Right ventricle myocardium inferior (tissue), 1 donor: Measurements from ENCODE around the gene RIF1. TPM values are rescaled to one million over a fixed set of nuclear protein-coding genes. Genes with fewer than 3 reads are reported as not detected.

Experiments used
- ATAC-seq: fragments of 200-7000 bp; cut with Tn5 transposase; one replicate; pipeline ENCODE4 v1.9.1; 2020; ENCODE audit warnings: mild to moderate bottlenecking, moderate library complexity
- DNase-seq: peaks from one replicate; pipeline ENCODE4 v3.0.0; 2021; ENCODE audit errors: missing footprints
- intact Hi-C: fragments of 100-400 bp; cut with DNase I; formaldehyde crosslinking; loops from one replicate; pipeline ENCODE4 v1.11.0; 2022
- long read RNA-seq: library from polyadenylated mRNA; unstranded; transcript quantifications from one replicate; pipeline ENCODE4 v2.0.0, GENCODE V29; 2021
- total RNA-seq: library from RNA; stranded (reverse); fragmentation: NEBNext Ultra II Directional; extraction: Animal tissue kit (Norgen Biotek cat#: 25700); gene quantifications from one replicate; pipeline ENCODE4 v1.2.1, GENCODE V29; 2021
- donor health status: DM: no; HTN: yes; CAD: no; lungs with severe emphysema.

Gene RIF1
- total RNA-seq: 12.7 TPM
- long read RNA-seq, partial matches to known transcripts: 1 of 1 reads
- long read RNA-seq, other reads (novel, unspliced or antisense): 0 of 1 reads

- intact Hi-C loops: loop anchor here (10.0 kb wide), 1 partner anchor 115 kb away; no protein-coding TSS in a partner anchor
- ATAC-seq (peak; percentile 99), DNase-seq (peak; percentile 95)
Measured at GRCh38 chr2:151409601-151410484, at the start of gene RIF1. Gene RIF1 (plus strand): TSS chr2:151409902. CDS start chr2:151410424, 522 bp downstream.

GRCh38 chr2:151361674-151362370 lies 47.9 kb upstream of the RIF1 start:
- no peak for ATAC-seq
- DNase-seq: no peak
- intact Hi-C loops: no loop called here

GRCh38 chr2:151363709-151364108 lies 46.0 kb upstream of the RIF1 start:
- ATAC-seq: peak; percentile 95
- intact Hi-C loops: no loop called here
- DNase-seq: peak; percentile 81

GRCh38 chr2:151367571-151367970 lies 42.1 kb upstream of the RIF1 start:
- ATAC-seq: no peak
- no peak for DNase-seq
- intact Hi-C loops: no loop called here

- no peak for DNase-seq
- no peak for ATAC-seq
- intact Hi-C loops: no loop called here
Measured at GRCh38 chr2:151374436-151374835, 35.3 kb upstream of the RIF1 start.

- intact Hi-C loops: no loop called here
- DNase-seq: no peak
- ATAC-seq: no peak
Measured at GRCh38 chr2:151379169-151379568, 30.5 kb upstream of the RIF1 start.

GRCh38 chr2:151380580-151381235 lies 29.0 kb upstream of the RIF1 start:
- no peak for ATAC-seq
- intact Hi-C loops: no loop called here
- DNase-seq: no peak

- DNase-seq (no peak), ATAC-seq (no peak)
- intact Hi-C loops: no loop called here
Measured at GRCh38 chr2:151381266-151381665, 28.4 kb upstream of the RIF1 start.

GRCh38 chr2:151388011-151388410 lies 21.7 kb upstream of the RIF1 start:
- no peak for ATAC-seq
- intact Hi-C loops: no loop called here
- no peak for DNase-seq

- ATAC-seq (no peak), DNase-seq (no peak)
- intact Hi-C loops: no loop called here
Measured at GRCh38 chr2:151391436-151391835, 18.3 kb upstream of the RIF1 start.

- ATAC-seq: no peak
- intact Hi-C loops: no loop called here
- no peak for DNase-seq
Measured at GRCh38 chr2:151394509-151394908, 15.2 kb upstream of the RIF1 start.

- ATAC-seq (no peak), DNase-seq (no peak)
- intact Hi-C loops: no loop called here
Measured at GRCh38 chr2:151395509-151396374, 14.0 kb upstream of the RIF1 start.

GRCh38 chr2:151399981-151400380 lies 9.7 kb upstream of the RIF1 start:
- ATAC-seq (no peak), DNase-seq (no peak)
- intact Hi-C loops: no loop called here

- no peak for DNase-seq
- ATAC-seq: no peak
- intact Hi-C loops: no loop called here
Measured at GRCh38 chr2:151401149-151401548, 8.6 kb upstream of the RIF1 start.

GRCh38 chr2:151403914-151404313 lies 5.8 kb upstream of the RIF1 start:
- ATAC-seq (no peak), DNase-seq (no peak)
- intact Hi-C loops: no loop called here

- intact Hi-C loops: no loop called here
- no peak for ATAC-seq
- no peak for DNase-seq
Measured at GRCh38 chr2:151405376-151405775, 4.3 kb upstream of the RIF1 start.

GRCh38 chr2:151407281-151407680 lies 2.4 kb upstream of the RIF1 start:
- DNase-seq (no peak), ATAC-seq (no peak)
- intact Hi-C loops: no loop called here

- DNase-seq (peak; percentile 72), ATAC-seq (no peak)
- intact Hi-C loops: no loop called here
Measured at GRCh38 chr2:151408788-151409600, 708 bp upstream of the RIF1 start.
